ENCODE data around the gene ZNF500. TPM values are rescaled to one million over a fixed set of nuclear protein-coding genes. Genes with fewer than 3 reads are reported as not detected.

Gene ZNF500
- polyA plus RNA-seq, 3 donors from 2014 or later: 4.4 to 13.1 (median 8.9) TPM

GRCh38 chr16:4736546-4736945 is 30.4 kb downstream of the ZNF500 start:
- H3K9me3 Mint-ChIP-seq: no peaks in the 10 kb centered on the region

GRCh38 chr16:4734730-4735535 is 32.0 kb downstream of the ZNF500 start:
- Mint-ChIP-seq H3K36me3 (peaks cover 0 to 4% (median 0%) of the 10 kb centered on the region in 3 donors), H3K27me3 (ENCODE audit: low read depth in 3 of 3) (peaks cover 5 to 17% (median 10%) of the 10 kb centered on the region in 3 donors), H3K4me1 (peaks cover 26 to 30% of the 10 kb centered on the region in 2 donors), H3K27ac (peak overlapping the region; percentile 78 to 94 (median 91)), H3K9me3 (no peaks in the 10 kb centered on the region), H3K4me3 (peak overlapping the region; percentile 91 to 95 (median 93))
- DNase-seq: peak; percentile 89 to 95 (median 93)

More at GRCh38 chr16:4736546-4736945, 30.4 kb downstream of the ZNF500 start:
- Mint-ChIP-seq H3K27ac (peak overlapping the region in 1 of 6 donors; percentile 42), H3K4me3 (peak overlapping the region in 2 of 5 donors; percentile 9 to 25), H3K27me3 (ENCODE audit: low read depth in 3 of 3) (peaks cover 5 to 17% (median 10%) of the 10 kb centered on the region in 3 donors), H3K4me1 (peaks cover 26 to 30% of the 10 kb centered on the region in 2 donors), H3K36me3 (no peaks in the 10 kb centered on the region)
- no peak for DNase-seq

- peaks cover 0 to 4% (median 0%) of the 10 kb centered on the region in 3 donors for H3K36me3 Mint-ChIP-seq
- peak within 1 kb of the TSS; percentile 78 to 94 (median 91) for H3K27ac Mint-ChIP-seq
- peaks cover 26 to 30% of the 10 kb centered on the region in 2 donors for H3K4me1 Mint-ChIP-seq
- DNase-seq: peak; percentile 82
- no peaks in the 10 kb centered on the region for H3K9me3 Mint-ChIP-seq
- peaks cover 5 to 17% (median 10%) of the 10 kb centered on the region in 3 donors for H3K27me3 Mint-ChIP-seq (ENCODE audit: low read depth in 3 of 3)
- H3K4me3 Mint-ChIP-seq: peak within 1 kb of the TSS; percentile 91 to 95 (median 93)
Measured at GRCh38 chr16:4734063-4734729, 32.8 kb downstream of the ZNF500 start, which contains the start of the genes ANKS3 and DNAAF8. Gene ANKS3 (minus strand): TSS chr16:4734271. CDS start chr16:4730149, 4,122 bp downstream. Gene DNAAF8 (plus strand): TSS chr16:4734537. CDS start chr16:4736515, 1,978 bp downstream.

GRCh38 chr16:4733747-4734062 is 33.3 kb downstream of the ZNF500 start:
- H3K27ac Mint-ChIP-seq: peak overlapping the region; percentile 43 to 77 (median 68)
- DNase-seq: no peak
- H3K9me3 Mint-ChIP-seq: no peaks in the 10 kb centered on the region
- peaks cover 0 to 6% (median 2%) of the 10 kb centered on the region in 3 donors for H3K36me3 Mint-ChIP-seq
- H3K27me3 Mint-ChIP-seq (ENCODE audit: low read depth in 3 of 3): peaks cover 5 to 17% (median 8%) of the 10 kb centered on the region in 3 donors
- H3K4me3 Mint-ChIP-seq: peak overlapping the region; percentile 91 to 95 (median 93)
- peaks cover 26 to 30% of the 10 kb centered on the region in 2 donors for H3K4me1 Mint-ChIP-seq

GRCh38 chr16:4733211-4733742 is 33.7 kb downstream of the ZNF500 start:
- DNase-seq: no peak
- H3K27me3 Mint-ChIP-seq (ENCODE audit: low read depth in 3 of 3): peaks cover 5 to 17% (median 8%) of the 10 kb centered on the region in 3 donors
- peaks cover 26 to 30% of the 10 kb centered on the region in 2 donors for H3K4me1 Mint-ChIP-seq
- no peaks in the 10 kb centered on the region for H3K9me3 Mint-ChIP-seq
- peak overlapping the region; percentile 43 to 77 (median 68) for H3K27ac Mint-ChIP-seq
- H3K36me3 Mint-ChIP-seq: peaks cover 0 to 7% (median 5%) of the 10 kb centered on the region in 3 donors
- peak overlapping the region; percentile 91 to 95 (median 93) for H3K4me3 Mint-ChIP-seq

- Mint-ChIP-seq H3K4me1 (peaks cover 20 to 23% of the 10 kb centered on the region in 2 donors), H3K36me3 (peaks cover 0 to 11% (median 11%) of the 10 kb centered on the region in 3 donors), H3K27me3 (ENCODE audit: low read depth in 3 of 3) (peaks cover 5 to 13% (median 8%) of the 10 kb centered on the region in 3 donors), H3K4me3 (no peak overlapping the region), H3K27ac (no peak overlapping the region), H3K9me3 (no peaks in the 10 kb centered on the region)
- DNase-seq: no peak
Measured at GRCh38 chr16:4729876-4730275, 37.1 kb downstream of the ZNF500 start.

GRCh38 chr16:4728676-4729075 is 38.3 kb downstream of the ZNF500 start:
- no peak for DNase-seq
- Mint-ChIP-seq H3K27me3 (ENCODE audit: low read depth in 3 of 3) (peaks cover 2 to 6% (median 3%) of the 10 kb centered on the region in 3 donors), H3K4me3 (no peak overlapping the region), H3K9me3 (no peaks in the 10 kb centered on the region), H3K27ac (no peak overlapping the region), H3K36me3 (peaks cover 0 to 12% (median 11%) of the 10 kb centered on the region in 3 donors), H3K4me1 (peaks cover 14 to 18% of the 10 kb centered on the region in 2 donors)

- Mint-ChIP-seq H3K36me3 (peaks cover 0 to 18% (median 14%) of the 10 kb centered on the region in 3 donors), H3K27me3 (ENCODE audit: low read depth in 3 of 3) (peaks cover 0 to under 1% (median 0%) of the 10 kb centered on the region in 3 donors), H3K9me3 (no peaks in the 10 kb centered on the region), H3K4me3 (no peak overlapping the region), H3K27ac (no peak overlapping the region), H3K4me1 (peaks cover 0 to under 1% of the 10 kb centered on the region in 2 donors)
- DNase-seq: no peak
Measured at GRCh38 chr16:4726616-4727015, 40.3 kb downstream of the ZNF500 start.

GRCh38 chr16:4724661-4725270 is 42.2 kb downstream of the ZNF500 start:
- Mint-ChIP-seq H3K9me3 (no peaks in the 10 kb centered on the region), H3K36me3 (peaks cover 0 to 14% (median 14%) of the 10 kb centered on the region in 3 donors), H3K27me3 (ENCODE audit: low read depth in 3 of 3) (no peaks in the 10 kb centered on the region), H3K4me3 (no peak overlapping the region), H3K27ac (peak overlapping the region in 1 of 6 donors; percentile 14), H3K4me1 (no peaks in the 10 kb centered on the region)
- no peak for DNase-seq

- Mint-ChIP-seq H3K36me3 (peaks cover 3 to 12% (median 12%) of the 10 kb centered on the region in 3 donors), H3K27ac (peak overlapping the region in 2 of 6 donors; percentile 31 to 47), H3K27me3 (ENCODE audit: low read depth in 3 of 3) (no peaks in the 10 kb centered on the region), H3K4me3 (no peak overlapping the region), H3K4me1 (no peaks in the 10 kb centered on the region), H3K9me3 (no peaks in the 10 kb centered on the region)
- DNase-seq: no peak
Measured at GRCh38 chr16:4723071-4723767, 43.7 kb downstream of the ZNF500 start.

GRCh38 chr16:4718466-4718865 is 48.5 kb downstream of the ZNF500 start:
- Mint-ChIP-seq H3K27me3 (ENCODE audit: low read depth in 3 of 3) (peaks cover 0 to 2% (median 0%) of the 10 kb centered on the region in 3 donors), H3K4me3 (no peak overlapping the region), H3K27ac (no peak overlapping the region), H3K36me3 (peaks cover 16 to 21% (median 17%) of the 10 kb centered on the region in 3 donors), H3K9me3 (no peaks in the 10 kb centered on the region), H3K4me1 (no peaks in the 10 kb centered on the region)
- no peak for DNase-seq

GRCh38 chr16:4714996-4715395 is 52.0 kb downstream of the ZNF500 start:
- DNase-seq: no peak
- Mint-ChIP-seq H3K9me3 (no peaks in the 10 kb centered on the region), H3K4me3 (no peak overlapping the region), H3K36me3 (peaks cover 23 to 24% (median 23%) of the 10 kb centered on the region in 3 donors), H3K27ac (no peak overlapping the region), H3K4me1 (no peaks in the 10 kb centered on the region), H3K27me3 (ENCODE audit: low read depth in 3 of 3) (peaks cover 0 to 2% (median 0%) of the 10 kb centered on the region in 3 donors)
